Measurements from ENCODE around the gene USP15.

DNA sequence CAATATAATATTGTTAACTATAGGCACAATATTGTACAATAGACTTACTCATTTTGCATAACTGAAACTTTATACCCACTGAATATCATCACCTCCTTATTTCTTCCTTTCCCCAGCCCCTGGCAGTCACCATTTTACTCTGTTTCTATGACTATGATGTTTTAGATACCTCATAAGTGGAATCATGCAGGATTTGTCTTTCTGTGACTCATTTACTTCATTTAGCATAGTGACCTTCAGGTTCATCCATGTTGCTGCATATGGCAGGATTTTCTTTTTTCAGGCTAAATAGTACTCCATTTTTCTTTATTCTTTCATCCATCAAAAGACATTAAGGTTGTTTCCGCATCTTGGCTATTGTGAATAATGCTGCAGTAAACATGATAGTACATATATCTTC is 18.9 kb downstream of the USP15 start:
- TF ChIP-seq POLR2AphosphoS5 (IDR thresholded peaks at IDR 0.05; ENCODE audit: borderline replicate concordance, low read depth, low read length) (no peak), EZH2 (IDR thresholded peaks at IDR 0.05) (no peak), FOXP2 (optimal IDR thresholded peaks at IDR 0.05; ENCODE audit: control extremely low read depth, extremely low read length, insufficient read depth) (no peak)

All from SK-N-MC (cell line).